Skeletal muscle satellite cell (primary cell): ENCODE measurements around the gene U2AF2.

Experiments
- H3K27me3 ChIP-seq: 2 replicates; pipeline ENCODE4 v1.7.0; 2013; ENCODE audit warnings: low read length; ENCODE audit not compliant: control insufficient read depth, insufficient read depth
- H3K36me3 ChIP-seq: 2 replicates; pipeline ENCODE4 v1.7.0; 2013; ENCODE audit warnings: mild to moderate bottlenecking, control low read depth, low read length; ENCODE audit not compliant: insufficient read depth
- H3K4me1 ChIP-seq: 2 replicates; pipeline ENCODE4 v1.7.0; 2013; ENCODE audit warnings: low read length; ENCODE audit not compliant: control insufficient read depth, insufficient read depth
- H3K4me2 ChIP-seq: 2 replicates; pipeline ENCODE4 v1.7.0; 2013; ENCODE audit warnings: mild to moderate bottlenecking, low read length
- H3K4me3 ChIP-seq: 2 replicates; pipeline ENCODE4 v1.7.0; 2013; ENCODE audit warnings: low read length
- H3K9ac ChIP-seq: 2 replicates; pipeline ENCODE4 v1.7.0; 2013; ENCODE audit warnings: mild to moderate bottlenecking, low read depth, low read length, moderate library complexity
- H3K9me3 ChIP-seq: replicated peaks from 2 replicates; pipeline ENCODE4 v1.7.0; 2013; ENCODE audit warnings: mild to moderate bottlenecking, control low read depth, low read length

The U2AF2 gene

DNA sequence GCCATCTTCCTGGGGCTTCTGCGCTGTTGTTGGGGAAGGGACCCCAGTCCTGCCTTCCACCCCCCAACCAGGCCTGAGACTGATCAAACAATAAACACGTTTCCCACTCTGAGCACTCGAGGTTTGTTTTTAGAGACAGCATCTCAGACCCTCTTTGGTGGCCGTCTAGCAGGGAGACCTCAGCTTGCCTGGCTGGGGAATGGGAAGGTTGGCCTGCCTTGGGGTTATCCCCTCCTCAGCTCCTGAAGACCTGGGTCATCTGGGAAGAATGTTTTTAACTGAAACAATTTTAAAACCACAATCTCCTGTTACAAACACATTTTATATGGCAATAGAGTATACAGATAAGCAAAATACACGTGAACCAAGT is 9.3 kb upstream of the U2AF2 start:
- Histone ChIP-seq H3K9me3 (no peaks in the 10 kb centered on the region), H3K4me1 (peaks cover 47% of the 10 kb centered on the region)

DNA sequence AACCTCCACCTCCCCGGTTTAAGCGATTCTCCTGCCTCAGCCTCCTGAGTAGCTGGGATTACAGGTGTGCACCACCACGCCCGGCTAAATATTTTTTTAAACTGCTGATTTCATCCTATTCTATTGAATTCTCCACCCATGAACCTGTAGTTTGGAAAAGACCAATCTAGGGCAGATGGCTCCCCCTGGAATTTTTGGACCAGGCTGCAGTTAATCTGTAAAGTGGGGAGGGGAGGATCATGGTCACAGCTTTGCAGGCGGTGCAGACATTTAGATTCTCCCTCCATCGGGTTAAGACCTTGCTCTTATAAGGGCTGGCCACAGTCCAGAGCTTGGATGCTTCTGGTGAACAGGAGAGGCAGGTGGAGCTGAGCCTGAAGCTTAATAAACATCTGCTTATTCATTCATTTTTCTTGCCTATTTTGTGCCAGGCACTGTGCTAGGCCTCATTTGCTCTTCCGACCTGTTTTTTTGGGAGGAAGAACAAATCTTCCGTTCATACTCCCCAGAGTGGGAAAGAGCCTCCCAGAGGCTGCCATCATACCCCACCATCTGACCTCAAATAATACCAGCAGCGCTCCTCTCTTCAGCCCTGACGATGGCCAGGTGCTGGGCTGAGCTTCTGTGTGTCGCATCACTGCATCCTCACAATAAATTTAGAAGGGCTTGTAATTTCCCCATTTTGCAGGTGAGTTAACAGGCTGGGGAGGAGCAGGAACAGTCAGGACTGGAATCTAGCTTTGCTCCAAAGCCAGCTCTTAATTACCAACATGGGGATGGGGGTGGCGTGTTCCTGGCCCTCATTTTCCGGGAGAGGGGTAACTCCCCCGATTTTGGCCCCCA is 7.7 kb upstream of the U2AF2 start:
- no peaks in the 10 kb centered on the region for H3K9me3 ChIP-seq
- H3K27me3 ChIP-seq, result no peaks in the 10 kb centered on the region
- H3K36me3 ChIP-seq, result peaks cover 18% of the 10 kb centered on the region
- peak overlapping the region; percentile 86 for H3K9ac ChIP-seq
- peaks cover 43% of the 10 kb centered on the region for H3K4me1 ChIP-seq
- H3K4me2 ChIP-seq, result peak overlapping the region; percentile 99
- H3K4me3 ChIP-seq, result peak overlapping the region; percentile 92

More for the DNA sequence above, 9.3 kb upstream of the U2AF2 start:
- H3K9ac ChIP-seq, result no peak overlapping the region
- H3K36me3 ChIP-seq, result peaks cover 12% of the 10 kb centered on the region
- peak overlapping the region; percentile 92 for H3K4me2 ChIP-seq
- no peak overlapping the region for H3K4me3 ChIP-seq
- H3K27me3 ChIP-seq, result no peaks in the 10 kb centered on the region

DNA sequence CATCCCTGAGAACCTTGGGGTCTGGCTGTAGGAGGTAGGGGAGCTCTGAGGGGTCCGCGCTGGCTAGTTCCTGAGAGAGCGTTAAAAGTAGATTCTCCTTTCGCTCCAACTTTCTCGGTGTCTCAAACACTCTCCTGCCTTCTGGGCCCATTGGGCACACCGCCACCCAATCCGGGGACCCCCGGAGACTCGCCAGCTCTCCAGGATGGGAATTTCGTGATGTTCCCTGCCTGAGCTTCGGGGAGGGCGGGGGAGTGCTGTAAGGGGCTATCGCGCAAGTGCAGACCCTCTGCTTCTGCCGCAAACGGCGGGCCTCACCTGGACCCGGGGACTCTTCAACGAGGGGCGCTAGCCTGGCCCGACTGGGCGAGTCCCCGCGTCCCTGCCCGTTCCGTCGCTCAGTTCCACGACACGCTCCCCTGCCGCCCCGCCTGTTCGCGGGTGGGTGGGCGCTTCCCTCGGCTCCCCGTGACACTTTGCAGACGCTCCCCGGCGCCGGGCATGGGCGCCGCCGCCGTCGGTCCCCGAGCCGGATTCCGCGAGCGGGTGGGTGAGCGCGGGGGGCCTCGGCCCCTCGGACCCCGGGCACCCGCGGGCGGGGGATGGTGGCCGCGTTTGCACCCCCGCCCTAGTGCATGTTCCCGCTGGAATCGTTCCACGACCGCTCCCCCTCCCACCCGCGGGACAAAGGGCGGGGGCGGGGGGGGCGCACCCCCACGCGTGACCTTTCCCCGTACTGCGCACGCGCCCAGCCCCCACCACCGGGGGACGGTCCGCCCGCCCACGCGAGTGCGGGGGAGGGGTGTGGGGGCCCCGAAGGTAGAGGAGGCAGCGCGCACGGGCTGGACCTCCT is 6.9 kb upstream of the U2AF2 start, which contains the start of gene CCDC106:
TSS of gene CCDC106 (plus strand) at position 481 of the 853 bp plus-strand sequence. CDS start 835 bp downstream, outside the sequence.
- H3K4me2 ChIP-seq, result peak within 1 kb of the TSS; percentile 99
- H3K36me3 ChIP-seq, result peaks cover 21% of the 10 kb centered on the region
- peaks cover 35% of the 10 kb centered on the region for H3K4me1 ChIP-seq
- H3K9ac ChIP-seq, result peak within 1 kb of the TSS; percentile 86
- H3K4me3 ChIP-seq, result peak within 1 kb of the TSS; percentile 92
- no peaks in the 10 kb centered on the region for H3K9me3 ChIP-seq
- H3K27me3 ChIP-seq, result no peaks in the 10 kb centered on the region

DNA sequence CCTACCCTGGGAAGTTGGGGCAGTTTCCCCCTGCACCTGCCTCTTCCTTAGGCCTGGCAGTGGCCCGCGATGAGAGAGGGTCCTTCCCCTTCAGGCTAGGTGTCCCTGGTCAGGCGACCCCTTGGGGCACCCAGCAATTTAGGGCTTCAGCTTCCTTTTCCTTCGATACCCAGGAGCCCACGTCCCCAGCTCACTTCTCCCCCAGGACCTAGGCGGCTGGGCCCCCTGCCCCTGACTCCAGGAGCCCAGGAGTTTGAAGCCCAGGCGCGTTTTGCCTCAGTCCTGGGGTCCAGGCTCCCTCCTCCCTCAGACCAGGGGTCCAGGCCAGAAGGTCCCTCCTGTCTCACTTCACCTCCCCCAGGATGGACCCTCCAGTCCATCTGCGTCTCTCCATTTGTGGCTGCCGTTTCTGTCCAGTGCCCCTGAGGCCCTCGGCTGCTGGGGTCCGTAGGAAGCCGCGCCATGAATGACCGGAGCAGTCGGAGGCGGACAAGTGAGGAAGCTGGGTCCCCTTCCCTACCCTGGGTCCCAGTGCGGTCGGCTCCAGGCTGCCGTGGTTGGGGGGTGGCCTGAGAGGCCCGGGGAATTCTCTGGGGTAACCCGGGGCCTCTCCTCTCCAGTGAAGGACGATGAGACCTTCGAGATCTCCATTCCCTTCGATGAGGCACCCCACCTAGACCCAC is 6.1 kb upstream of the U2AF2 start:
- H3K4me3 ChIP-seq, result peak overlapping the region; percentile 92
- no peaks in the 10 kb centered on the region for H3K27me3 ChIP-seq
- H3K4me2 ChIP-seq, result peak overlapping the region; percentile 99
- H3K9me3 ChIP-seq, result no peaks in the 10 kb centered on the region
- peaks cover 32% of the 10 kb centered on the region for H3K4me1 ChIP-seq
- peaks cover 21% of the 10 kb centered on the region for H3K36me3 ChIP-seq
- peak overlapping the region; percentile 86 for H3K9ac ChIP-seq

DNA sequence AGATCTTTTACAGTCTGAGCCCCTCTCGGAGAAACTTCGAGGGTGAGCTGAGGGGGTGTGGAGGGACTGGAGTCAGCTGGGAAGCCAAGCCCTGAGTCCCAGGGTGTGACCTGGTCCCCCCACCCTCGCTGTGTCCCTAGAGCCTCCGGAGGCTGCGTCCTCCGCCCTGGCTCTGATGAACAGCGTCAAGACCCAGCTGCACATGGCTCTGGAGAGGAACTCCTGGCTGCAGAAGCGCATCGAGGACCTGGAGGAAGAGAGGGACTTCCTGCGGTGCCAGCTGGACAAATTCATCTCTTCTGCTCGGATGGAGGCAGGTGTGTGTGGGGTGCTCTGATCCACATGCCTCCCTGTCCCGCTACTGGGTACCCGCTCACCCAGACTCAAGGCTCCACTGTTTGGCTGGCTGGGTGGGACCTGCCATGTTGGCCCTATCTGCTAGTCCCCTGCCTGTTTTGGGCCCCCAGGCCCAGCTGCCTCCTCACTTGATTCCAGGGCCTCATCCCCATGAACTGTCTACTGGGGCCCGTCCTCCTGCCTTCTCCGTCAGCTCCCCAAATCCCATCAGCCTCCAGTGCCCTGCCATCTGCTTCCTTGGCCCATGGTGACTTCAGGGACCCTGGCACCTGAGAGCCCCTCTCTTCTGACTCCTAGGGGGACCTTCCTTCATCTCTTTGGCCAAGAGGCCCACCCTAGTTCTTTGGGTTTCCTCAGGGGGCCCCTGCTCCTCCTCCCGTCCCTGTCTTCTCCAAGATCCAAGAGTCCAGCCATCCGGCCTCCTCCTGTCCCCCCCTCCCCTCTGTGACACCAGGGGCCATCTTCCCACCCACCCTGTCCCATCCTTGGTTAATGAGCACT is 5.3 kb upstream of the U2AF2 start:
- Histone ChIP-seq H3K4me2 (peak overlapping the region; percentile 99), H3K27me3 (no peaks in the 10 kb centered on the region), H3K4me3 (peak overlapping the region; percentile 92), H3K36me3 (peaks cover 21% of the 10 kb centered on the region), H3K4me1 (peaks cover 28% of the 10 kb centered on the region), H3K9me3 (no peaks in the 10 kb centered on the region), H3K9ac (peak overlapping the region; percentile 86)

DNA sequence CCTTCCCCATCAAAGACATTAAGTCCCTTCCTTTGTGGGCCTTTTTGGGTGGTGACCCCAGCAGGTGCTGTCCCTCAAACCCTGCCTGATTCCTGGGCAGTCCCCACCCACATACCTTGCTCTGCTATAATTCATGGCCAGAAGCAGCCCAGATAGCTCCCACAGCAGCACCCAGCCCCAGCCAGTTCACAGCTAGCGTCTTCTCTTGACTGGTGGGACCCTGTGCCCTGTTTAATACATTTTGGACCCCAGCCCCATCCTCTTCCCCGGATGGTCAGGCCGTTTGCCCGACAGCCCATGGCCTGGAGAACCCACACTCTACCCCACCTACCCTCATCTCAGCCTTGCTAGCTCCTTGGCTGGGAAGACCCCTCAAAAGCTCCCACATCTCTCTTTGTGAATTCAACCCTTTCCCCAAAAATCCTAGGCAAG is 4.7 kb upstream of the U2AF2 start:
- Histone ChIP-seq H3K4me1 (peaks cover 22% of the 10 kb centered on the region), H3K27me3 (no peaks in the 10 kb centered on the region), H3K4me3 (no peak overlapping the region)

DNA sequence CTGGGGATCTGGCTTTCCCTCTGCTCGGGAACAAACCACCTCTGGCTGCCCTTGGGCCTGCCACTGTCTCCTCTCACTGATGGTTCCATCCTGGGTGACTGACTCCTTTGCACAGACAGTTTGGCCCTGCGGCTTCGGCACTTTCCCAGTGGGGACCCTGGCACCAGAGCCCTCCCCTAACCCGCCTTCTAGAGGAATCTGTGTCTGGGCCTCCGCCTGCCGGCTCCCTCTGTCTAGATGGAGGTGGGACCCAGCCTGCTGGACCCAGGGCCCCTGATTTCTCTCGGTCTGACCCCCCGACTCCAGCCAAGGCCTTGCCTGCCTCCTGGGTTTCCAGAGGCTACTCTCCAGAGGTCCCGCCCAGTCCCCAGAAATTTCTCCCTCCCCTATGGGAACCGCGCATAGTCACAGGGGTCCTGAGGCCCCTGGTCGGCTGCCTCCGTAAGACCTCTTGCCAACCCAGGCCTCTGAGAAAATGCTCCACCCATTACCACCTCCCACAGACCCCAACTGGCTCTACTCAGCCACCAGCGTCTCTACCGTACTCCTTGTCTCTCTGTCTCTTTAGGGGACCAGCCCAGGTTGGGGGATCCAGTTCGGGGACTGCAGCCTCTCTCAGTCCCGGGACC is 4.1 kb upstream of the U2AF2 start:
- H3K27me3 ChIP-seq, result no peaks in the 10 kb centered on the region
- no peaks in the 10 kb centered on the region for H3K9me3 ChIP-seq
- no peak overlapping the region for H3K9ac ChIP-seq
- H3K4me3 ChIP-seq, result no peak overlapping the region
- peaks cover 9% of the 10 kb centered on the region for H3K36me3 ChIP-seq
- H3K4me1 ChIP-seq, result peaks cover 18% of the 10 kb centered on the region
- no peak overlapping the region for H3K4me2 ChIP-seq

More for the DNA sequence above, 4.7 kb upstream of the U2AF2 start:
- no peak overlapping the region for H3K9ac ChIP-seq
- no peak overlapping the region for H3K4me2 ChIP-seq
- no peaks in the 10 kb centered on the region for H3K9me3 ChIP-seq
- H3K36me3 ChIP-seq, result peaks cover 14% of the 10 kb centered on the region

DNA sequence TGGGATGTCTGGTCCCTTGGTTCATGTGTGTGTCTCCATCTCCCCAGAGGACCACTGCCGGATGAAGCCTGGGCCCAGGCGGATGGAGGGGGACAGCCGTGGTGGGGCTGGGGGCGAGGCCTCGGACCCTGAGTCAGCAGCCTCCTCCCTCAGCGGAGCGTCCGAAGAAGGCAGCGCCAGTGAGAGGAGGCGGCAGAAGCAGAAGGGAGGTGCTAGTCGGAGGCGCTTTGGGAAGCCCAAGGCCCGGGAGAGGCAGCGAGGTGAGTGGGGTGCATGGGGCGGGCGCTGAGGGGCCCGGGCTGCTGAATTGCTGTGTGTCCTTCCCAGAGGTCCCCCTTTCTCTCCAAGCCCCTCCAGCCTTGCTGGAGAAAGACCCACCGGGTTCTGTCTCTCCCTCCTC is 3.6 kb upstream of the U2AF2 start:
- no peaks in the 10 kb centered on the region for H3K27me3 ChIP-seq
- H3K4me2 ChIP-seq, result no peak overlapping the region
- H3K4me3 ChIP-seq, result no peak overlapping the region
- H3K4me1 ChIP-seq, result peaks cover 20% of the 10 kb centered on the region
- no peak overlapping the region for H3K9ac ChIP-seq
- peaks cover 9% of the 10 kb centered on the region for H3K36me3 ChIP-seq
- no peaks in the 10 kb centered on the region for H3K9me3 ChIP-seq

DNA sequence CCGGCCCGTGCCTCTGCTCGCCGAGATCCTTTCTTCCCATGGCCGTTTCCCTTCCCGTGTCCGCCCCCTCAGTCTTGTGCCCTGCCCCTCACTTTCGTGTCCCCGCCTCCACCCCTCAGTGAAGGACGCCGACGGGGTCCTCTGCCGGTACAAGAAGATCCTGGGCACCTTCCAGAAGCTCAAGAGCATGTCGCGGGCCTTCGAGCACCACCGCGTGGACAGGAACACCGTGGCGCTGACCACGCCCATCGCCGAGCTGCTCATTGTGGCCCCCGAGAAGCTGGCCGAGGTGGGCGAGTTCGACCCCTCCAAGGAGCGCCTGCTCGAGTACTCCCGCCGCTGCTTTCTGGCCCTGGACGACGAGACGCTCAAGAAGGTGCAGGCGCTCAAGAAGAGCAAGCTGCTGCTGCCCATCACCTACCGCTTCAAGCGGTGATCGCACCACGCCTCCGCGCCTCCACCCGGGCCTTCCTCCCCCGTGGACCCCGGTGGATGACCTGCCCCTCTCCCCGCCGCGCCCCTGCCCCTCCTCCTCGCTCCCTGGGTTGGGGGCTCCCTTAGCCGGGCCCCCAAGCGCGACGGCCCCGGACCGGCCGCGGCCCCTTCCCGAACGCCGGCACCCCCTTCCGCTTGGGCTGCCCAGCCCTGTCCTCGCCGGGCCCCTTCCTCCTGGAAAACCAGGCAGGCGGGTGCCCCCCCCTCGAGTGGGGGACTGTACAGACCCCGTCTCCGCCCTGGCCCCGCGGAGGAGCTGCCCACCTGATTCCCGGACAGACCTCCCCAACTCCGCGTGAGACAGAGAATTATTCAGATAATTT is 2.3 kb upstream of the U2AF2 start:
- no peak overlapping the region for H3K9ac ChIP-seq
- no peak overlapping the region for H3K4me3 ChIP-seq
- H3K27me3 ChIP-seq, result no peaks in the 10 kb centered on the region

More for the DNA sequence above, 2.3 kb upstream of the U2AF2 start:
- Histone ChIP-seq H3K4me1 (peaks cover 26% of the 10 kb centered on the region), H3K4me2 (no peak overlapping the region), H3K36me3 (peaks cover 9% of the 10 kb centered on the region), H3K9me3 (no peaks in the 10 kb centered on the region)
